GM12801 (cell line): ENCODE data around the gene RGP1.

ENCODE experiments used
- TF ChIP-seq, protein P1 (sequence below): IDR thresholded peaks from one replicate; pipeline ENCODE4 v1.5.1; 2011; ENCODE audit warnings: control low read depth; ENCODE audit not compliant: insufficient read length; ENCODE audit errors: extremely low read depth

The RGP1 gene

GRCh38 chr9:35798658-35799374 is 49.7 kb downstream of the RGP1 start:
- TF ChIP-seq, protein P1, sequence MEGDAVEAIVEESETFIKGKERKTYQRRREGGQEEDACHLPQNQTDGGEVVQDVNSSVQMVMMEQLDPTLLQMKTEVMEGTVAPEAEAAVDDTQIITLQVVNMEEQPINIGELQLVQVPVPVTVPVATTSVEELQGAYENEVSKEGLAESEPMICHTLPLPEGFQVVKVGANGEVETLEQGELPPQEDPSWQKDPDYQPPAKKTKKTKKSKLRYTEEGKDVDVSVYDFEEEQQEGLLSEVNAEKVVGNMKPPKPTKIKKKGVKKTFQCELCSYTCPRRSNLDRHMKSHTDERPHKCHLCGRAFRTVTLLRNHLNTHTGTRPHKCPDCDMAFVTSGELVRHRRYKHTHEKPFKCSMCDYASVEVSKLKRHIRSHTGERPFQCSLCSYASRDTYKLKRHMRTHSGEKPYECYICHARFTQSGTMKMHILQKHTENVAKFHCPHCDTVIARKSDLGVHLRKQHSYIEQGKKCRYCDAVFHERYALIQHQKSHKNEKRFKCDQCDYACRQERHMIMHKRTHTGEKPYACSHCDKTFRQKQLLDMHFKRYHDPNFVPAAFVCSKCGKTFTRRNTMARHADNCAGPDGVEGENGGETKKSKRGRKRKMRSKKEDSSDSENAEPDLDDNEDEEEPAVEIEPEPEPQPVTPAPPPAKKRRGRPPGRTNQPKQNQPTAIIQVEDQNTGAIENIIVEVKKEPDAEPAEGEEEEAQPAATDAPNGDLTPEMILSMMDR = no peak

DNA sequence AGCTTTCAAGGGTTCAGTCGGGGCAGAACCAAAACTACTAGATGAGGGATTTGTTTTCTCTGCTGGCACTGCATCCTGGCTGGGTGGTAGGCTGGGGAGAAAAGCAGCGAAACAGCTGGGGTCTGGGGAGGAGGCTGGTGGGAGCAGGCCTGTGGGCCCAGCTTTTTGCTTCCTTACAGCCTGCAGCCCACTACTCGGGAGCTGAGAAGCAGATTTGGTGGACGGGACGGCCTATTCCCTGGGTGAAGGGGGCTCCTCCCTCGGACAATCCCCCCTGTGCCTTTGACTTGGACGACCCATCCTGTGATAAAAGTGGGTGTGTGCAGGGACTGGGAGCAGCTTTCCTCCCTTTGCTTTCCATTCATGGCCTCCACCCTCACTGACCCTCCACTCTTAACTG is 51.4 kb downstream of the RGP1 start:
- TF ChIP-seq, protein P1 = no peak

GRCh38 chr9:35801328-35802128 is 52.4 kb downstream of the RGP1 start:
- TF ChIP-seq, protein P1 = no peak

GRCh38 chr9:35806101-35806500 is 57.0 kb downstream of the RGP1 start:
- TF ChIP-seq, protein P1 = no peak
